Measurements from ENCODE around the gene MYO9A. TPM values are rescaled to one million over a fixed set of nuclear protein-coding genes. Genes with fewer than 3 reads are reported as not detected.

Gene MYO9A
- total and polyA plus RNA-seq, 5 donors from 2014 or later: 8.3 to 32.3 (median 11.5) TPM

DNA sequence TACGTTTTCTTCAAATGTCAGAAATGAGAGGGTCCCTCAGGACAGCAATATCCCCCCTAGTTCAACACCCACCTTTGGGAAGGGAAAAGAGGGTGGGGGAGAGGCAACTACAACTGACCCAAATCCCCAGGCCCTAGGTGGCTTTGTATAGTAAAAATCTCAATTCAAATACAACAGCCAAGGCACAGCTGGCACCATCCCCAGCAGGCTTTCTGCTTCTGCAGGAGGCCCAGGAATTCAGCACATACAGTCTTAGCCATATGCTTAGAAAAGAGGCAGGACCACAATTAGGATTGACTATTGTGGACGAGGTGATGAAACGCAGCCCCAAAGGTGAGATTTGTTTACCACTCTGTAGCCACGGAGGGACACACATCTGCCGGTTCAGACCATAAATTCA is 291.8 kb downstream of the MYO9A start:
- H3K36me3 Mint-ChIP-seq: peaks cover 76% of the 10 kb centered on the region
- H3K36me3 ChIP-seq (ENCODE audit: control insufficient read depth, insufficient read depth, low read length): peaks cover 55% of the 10 kb centered on the region
- H3K9me3 Mint-ChIP-seq: peaks cover 6 to 25% (median 10%) of the 10 kb centered on the region in 7 donors

GRCh38 chr15:71825021-71825730 is 292.8 kb downstream of the MYO9A start:
- Mint-ChIP-seq H3K36me3 (peaks cover 74% of the 10 kb centered on the region), H3K27me3 (no peaks in the 10 kb centered on the region), H3K9me3 (peaks cover 6 to 25% (median 16%) of the 10 kb centered on the region in 7 donors), H3K27ac (no peak overlapping the region), H3K4me1 (no peaks in the 10 kb centered on the region), H3K4me3 (no peak overlapping the region)
- Histone ChIP-seq H3K27me3 (ENCODE audit: control insufficient read depth, insufficient read depth, low read length) (no peaks in the 10 kb centered on the region), H3K4me1 (ENCODE audit: control insufficient read depth, insufficient read depth, low read length, poor library complexity, severe bottlenecking) (no peaks in the 10 kb centered on the region), H3K27ac (ENCODE audit: insufficient read depth, low read length, poor library complexity, severe bottlenecking) (no peak overlapping the region), H3K9me3 (ENCODE audit: control insufficient read depth in 2 of 2, low read length in 2 of 2) (peaks cover 20 to 23% of the 10 kb centered on the region in 2 experiments), H3K36me3 (ENCODE audit: control insufficient read depth, insufficient read depth, low read length) (peaks cover 53% of the 10 kb centered on the region), H3K4me3 (ENCODE audit: low read depth, low read length) (no peak overlapping the region)
- ATAC-seq (ENCODE audit: low read depth in 2 of 2) (no peak), DNase-seq (no peak)

More for the DNA sequence above, 291.8 kb downstream of the MYO9A start:
- ATAC-seq (ENCODE audit: low read depth in 2 of 2) (no peak), DNase-seq (no peak)
- no peak overlapping the region for H3K27ac Mint-ChIP-seq
- no peak overlapping the region for H3K27ac ChIP-seq (ENCODE audit: insufficient read depth, low read length, poor library complexity, severe bottlenecking)
- no peak overlapping the region for H3K4me3 ChIP-seq (ENCODE audit: low read depth, low read length)
- no peaks in the 10 kb centered on the region for H3K4me1 Mint-ChIP-seq
- peaks cover 14 to 20% of the 10 kb centered on the region in 2 experiments for H3K9me3 ChIP-seq (ENCODE audit: control insufficient read depth in 2 of 2, low read length in 2 of 2)
- no peaks in the 10 kb centered on the region for H3K4me1 ChIP-seq (ENCODE audit: control insufficient read depth, insufficient read depth, low read length, poor library complexity, severe bottlenecking)
- no peaks in the 10 kb centered on the region for H3K27me3 Mint-ChIP-seq
- H3K4me3 Mint-ChIP-seq: no peak overlapping the region
- no peaks in the 10 kb centered on the region for H3K27me3 ChIP-seq (ENCODE audit: control insufficient read depth, insufficient read depth, low read length)

DNA sequence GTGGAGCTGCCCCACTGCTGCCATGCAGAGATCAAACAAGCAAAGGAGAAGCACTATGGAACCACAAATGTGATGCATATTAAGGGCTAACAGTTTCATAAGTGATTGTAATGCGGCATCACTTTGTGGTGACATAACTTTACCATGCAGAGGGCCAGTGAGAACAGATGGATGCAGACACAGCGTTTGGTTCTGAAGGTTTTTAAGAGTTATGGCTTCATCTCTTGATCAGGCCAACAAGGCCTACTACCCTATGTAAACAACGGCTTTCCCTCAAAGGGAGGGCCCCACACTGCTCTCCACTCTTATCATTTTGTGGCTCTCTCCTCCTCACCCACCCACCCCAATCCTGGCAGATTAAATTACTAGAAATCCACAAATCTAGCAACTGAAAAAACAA is 294.1 kb downstream of the MYO9A start:
- Mint-ChIP-seq H3K9me3 (peaks cover 6 to 33% (median 14%) of the 10 kb centered on the region in 7 donors), H3K4me1 (no peaks in the 10 kb centered on the region), H3K27ac (no peak overlapping the region), H3K27me3 (no peaks in the 10 kb centered on the region), H3K36me3 (peaks cover 61% of the 10 kb centered on the region), H3K4me3 (no peak overlapping the region)
- H3K4me1 ChIP-seq (ENCODE audit: control insufficient read depth, insufficient read depth, low read length, poor library complexity, severe bottlenecking): no peaks in the 10 kb centered on the region
- DNase-seq (no peak), ATAC-seq (ENCODE audit: low read depth in 2 of 2) (no peak)
- H3K4me3 ChIP-seq (ENCODE audit: low read depth, low read length): no peak overlapping the region
- peaks cover 21 to 30% of the 10 kb centered on the region in 2 experiments for H3K9me3 ChIP-seq (ENCODE audit: control insufficient read depth in 2 of 2, low read length in 2 of 2)
- H3K27ac ChIP-seq (ENCODE audit: insufficient read depth, low read length, poor library complexity, severe bottlenecking): no peak overlapping the region
- peaks cover 39% of the 10 kb centered on the region for H3K36me3 ChIP-seq (ENCODE audit: control insufficient read depth, insufficient read depth, low read length)
- no peaks in the 10 kb centered on the region for H3K27me3 ChIP-seq (ENCODE audit: control insufficient read depth, insufficient read depth, low read length)

GRCh38 chr15:71822890-71823630 is 294.9 kb downstream of the MYO9A start:
- Mint-ChIP-seq H3K4me3 (no peak overlapping the region), H3K36me3 (peaks cover 54% of the 10 kb centered on the region), H3K27ac (no peak overlapping the region), H3K9me3 (peaks cover 6 to 38% (median 15%) of the 10 kb centered on the region in 7 donors), H3K27me3 (no peaks in the 10 kb centered on the region), H3K4me1 (no peaks in the 10 kb centered on the region)
- DNase-seq (no peak), ATAC-seq (ENCODE audit: low read depth in 2 of 2) (no peak)
- H3K36me3 ChIP-seq (ENCODE audit: control insufficient read depth, insufficient read depth, low read length): peaks cover 33% of the 10 kb centered on the region
- H3K27me3 ChIP-seq (ENCODE audit: control insufficient read depth, insufficient read depth, low read length): no peaks in the 10 kb centered on the region
- H3K4me3 ChIP-seq (ENCODE audit: low read depth, low read length): no peak overlapping the region
- no peaks in the 10 kb centered on the region for H3K4me1 ChIP-seq (ENCODE audit: control insufficient read depth, insufficient read depth, low read length, poor library complexity, severe bottlenecking)
- H3K9me3 ChIP-seq (ENCODE audit: control insufficient read depth in 2 of 2, low read length in 2 of 2): peaks cover 21 to 30% of the 10 kb centered on the region in 2 experiments
- no peak overlapping the region for H3K27ac ChIP-seq (ENCODE audit: insufficient read depth, low read length, poor library complexity, severe bottlenecking)

GRCh38 chr15:71821547-71822129 is 296.3 kb downstream of the MYO9A start:
- no peaks in the 10 kb centered on the region for H3K27me3 ChIP-seq (ENCODE audit: control insufficient read depth, insufficient read depth, low read length)
- ATAC-seq (ENCODE audit: low read depth in 2 of 2): no peak
- no peak overlapping the region for H3K27ac ChIP-seq (ENCODE audit: insufficient read depth, low read length, poor library complexity, severe bottlenecking)
- H3K36me3 Mint-ChIP-seq: peaks cover 40% of the 10 kb centered on the region
- H3K9me3 Mint-ChIP-seq: peaks cover 6 to 37% (median 18%) of the 10 kb centered on the region in 7 donors
- no peak for DNase-seq
- H3K9me3 ChIP-seq (ENCODE audit: control insufficient read depth in 2 of 2, low read length in 2 of 2): peaks cover 21 to 30% of the 10 kb centered on the region in 2 experiments
- no peaks in the 10 kb centered on the region for H3K4me1 Mint-ChIP-seq
- H3K4me3 ChIP-seq (ENCODE audit: low read depth, low read length): no peak overlapping the region
- H3K4me3 Mint-ChIP-seq: no peak overlapping the region
- H3K27me3 Mint-ChIP-seq: no peaks in the 10 kb centered on the region
- no peak overlapping the region for H3K27ac Mint-ChIP-seq
- H3K36me3 ChIP-seq (ENCODE audit: control insufficient read depth, insufficient read depth, low read length): peaks cover 19% of the 10 kb centered on the region
- no peaks in the 10 kb centered on the region for H3K4me1 ChIP-seq (ENCODE audit: control insufficient read depth, insufficient read depth, low read length, poor library complexity, severe bottlenecking)

DNA sequence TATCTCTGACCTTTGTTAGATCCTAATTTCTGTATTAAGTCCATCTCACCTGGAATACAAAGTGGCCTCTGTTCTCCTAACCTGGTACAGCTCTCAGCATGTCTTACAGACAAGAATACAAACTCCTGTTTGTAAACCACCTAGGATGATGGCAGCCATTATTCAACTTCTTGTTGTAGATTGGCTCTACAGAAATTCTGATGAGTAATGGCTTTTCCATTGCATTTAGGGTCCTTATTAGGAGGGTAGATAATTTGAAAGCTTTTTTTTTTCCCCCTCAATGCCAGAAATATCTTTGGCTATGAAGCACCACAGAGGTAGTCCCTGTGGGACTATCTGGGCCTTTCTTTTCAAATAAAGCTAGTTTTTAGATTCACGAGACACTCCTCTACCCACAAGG is 297.8 kb downstream of the MYO9A start:
- peaks cover 14% of the 10 kb centered on the region for H3K36me3 ChIP-seq (ENCODE audit: control insufficient read depth, insufficient read depth, low read length)
- no peaks in the 10 kb centered on the region for H3K4me1 ChIP-seq (ENCODE audit: control insufficient read depth, insufficient read depth, low read length, poor library complexity, severe bottlenecking)
- Mint-ChIP-seq H3K36me3 (peaks cover 25% of the 10 kb centered on the region), H3K27me3 (no peaks in the 10 kb centered on the region), H3K9me3 (peaks cover 5 to 37% (median 18%) of the 10 kb centered on the region in 7 donors), H3K4me3 (no peak overlapping the region), H3K27ac (no peak overlapping the region), H3K4me1 (no peaks in the 10 kb centered on the region)
- H3K27me3 ChIP-seq (ENCODE audit: control insufficient read depth, insufficient read depth, low read length): no peaks in the 10 kb centered on the region
- H3K9me3 ChIP-seq (ENCODE audit: control insufficient read depth in 2 of 2, low read length in 2 of 2): peaks cover 21 to 30% of the 10 kb centered on the region in 2 experiments
- no peak overlapping the region for H3K27ac ChIP-seq (ENCODE audit: insufficient read depth, low read length, poor library complexity, severe bottlenecking)
- ATAC-seq (ENCODE audit: low read depth in 2 of 2): no peak
- no peak for DNase-seq
- H3K4me3 ChIP-seq (ENCODE audit: low read depth, low read length): no peak overlapping the region

- no peak for ATAC-seq (ENCODE audit: low read depth in 2 of 2)
- Histone ChIP-seq H3K36me3 (ENCODE audit: control insufficient read depth, insufficient read depth, low read length) (no peaks in the 10 kb centered on the region), H3K4me3 (ENCODE audit: low read depth, low read length) (no peak overlapping the region), H3K9me3 (ENCODE audit: control insufficient read depth in 2 of 2, low read length in 2 of 2) (peaks cover 17 to 21% of the 10 kb centered on the region in 2 experiments), H3K27ac (ENCODE audit: insufficient read depth, low read length, poor library complexity, severe bottlenecking) (no peak overlapping the region), H3K27me3 (ENCODE audit: control insufficient read depth, insufficient read depth, low read length) (no peaks in the 10 kb centered on the region), H3K4me1 (ENCODE audit: control insufficient read depth, insufficient read depth, low read length, poor library complexity, severe bottlenecking) (no peaks in the 10 kb centered on the region)
- H3K4me1 Mint-ChIP-seq: no peaks in the 10 kb centered on the region
- H3K9me3 Mint-ChIP-seq: peaks cover 0 to 25% (median 9%) of the 10 kb centered on the region in 7 donors
- no peak overlapping the region for H3K27ac Mint-ChIP-seq
- H3K36me3 Mint-ChIP-seq: no peaks in the 10 kb centered on the region
- no peak overlapping the region for H3K4me3 Mint-ChIP-seq
- no peak for DNase-seq
- no peaks in the 10 kb centered on the region for H3K27me3 Mint-ChIP-seq
These were observed 300.6 kb downstream of the MYO9A start for GRCh38 chr15:71817351-71817750.
